CD4-positive, alpha-beta memory T cell (primary cell): ENCODE measurements around the gene RNF41. TPM values are rescaled to one million over a fixed set of nuclear protein-coding genes. Genes with fewer than 3 reads are reported as not detected.

ENCODE experiments used
- CTCF ChIA-PET: fragments of 350-600 bp; sonication (Branson Sonifier 250); formaldehyde crosslinking; loops from one replicate; lab custom pipeline; 2021; ENCODE audit warnings: inconsistent platforms; ENCODE audit not compliant: partially characterized antibody; lab: Charles Lee
- POLR2A ChIA-PET: fragments of 350-600 bp; sonication (Branson Sonifier 250); formaldehyde crosslinking; loops from one replicate; lab custom pipeline; 2021; ENCODE audit not compliant: partially characterized antibody; lab: Charles Lee
- DNase-seq, 5 donors: peaks; one replicate each; pipeline versions ENCODE4 v3.0.0 to v3.0.0-alpha.2; 2020 to 2022; ENCODE audit warnings: mixed read lengths in 1 of 5
- H3K27ac ChIP-seq: one replicate; pipeline ENCODE4 v1.7.0; 2013; ENCODE audit warnings: low read depth, low read length
- H3K27me3 ChIP-seq: 2 replicates; pipeline ENCODE4 v1.7.0; 2013; ENCODE audit warnings: mild to moderate bottlenecking, low read length, moderate library complexity; ENCODE audit not compliant: insufficient read depth
- H3K36me3 ChIP-seq: 2 replicates; pipeline ENCODE4 v1.7.0; 2013; ENCODE audit warnings: mild to moderate bottlenecking, low read length, moderate library complexity; ENCODE audit not compliant: insufficient read depth
- H3K4me1 ChIP-seq: 2 replicates; pipeline ENCODE4 v1.7.0; 2013; ENCODE audit warnings: mild to moderate bottlenecking, low read length, moderate library complexity; ENCODE audit not compliant: insufficient read depth
- H3K4me3 ChIP-seq, 2 donors: one replicate each; pipeline ENCODE4 v1.7.0; 2013; ENCODE audit warnings: low read length in 2 of 2, mild to moderate bottlenecking in 1 of 2
- H3K9me3 ChIP-seq, 2 donors: one replicate each; pipeline ENCODE4 v1.7.0; 2013; ENCODE audit warnings: low read length in 2 of 2, control low read depth in 1 of 2; ENCODE audit not compliant: control insufficient read depth in 1 of 2
- H3K27ac Mint-ChIP-seq, 7 donors: one replicate each; pipeline ENCODE4 v1.8.0; 2020 to 2021; ENCODE audit warnings: mixed read lengths in 7 of 7, mild to moderate bottlenecking in 6 of 7, inconsistent platforms in 3 of 7, moderate library complexity in 3 of 7
- H3K27me3 Mint-ChIP-seq, 2 donors: one replicate each; pipeline ENCODE4 v1.8.0; 2020 to 2021; ENCODE audit warnings: mixed read lengths in 2 of 2
- H3K36me3 Mint-ChIP-seq, 2 donors: one replicate each; pipeline ENCODE4 v1.8.0; 2020 to 2021; ENCODE audit warnings: mixed read lengths in 2 of 2, inconsistent platforms in 1 of 2, mild to moderate bottlenecking in 1 of 2
- H3K4me1 Mint-ChIP-seq, 4 donors: one replicate each; pipeline ENCODE4 v1.8.0; 2020 to 2021; ENCODE audit warnings: mixed read lengths in 4 of 4, mild to moderate bottlenecking in 1 of 4
- H3K4me3 Mint-ChIP-seq, 8 donors: one replicate each; pipeline ENCODE4 v1.8.0; 2020 to 2021; ENCODE audit warnings: mixed read lengths in 8 of 8, mild to moderate bottlenecking in 7 of 8, moderate library complexity in 6 of 8, inconsistent platforms in 3 of 8
- H3K9me3 Mint-ChIP-seq, 8 donors: one replicate each; pipeline ENCODE4 v1.8.0; 2020 to 2021; ENCODE audit warnings: mixed read lengths in 8 of 8, mild to moderate bottlenecking in 5 of 8, inconsistent platforms in 3 of 8, moderate library complexity in 1 of 8
- intact Hi-C: fragments of 100-400 bp; cut with micrococcal nuclease; formaldehyde crosslinking; loops from one replicate; pipeline ENCODE4 v1.15.1; 2023
- polyA plus RNA-seq, 2 donors: library from polyadenylated mRNA; unstranded; fragments of 300-500 nt; fragmentation: Illumina TruSeq; gene quantifications; one replicate each; pipeline ENCODE4 v1.2.3, GENCODE V29; 2021
- total RNA-seq, 2 experiments: library from RNA; stranded (reverse); gene quantifications; one replicate each; pipeline ENCODE4 v1.2.3, GENCODE V29; 2021

The RNF41 gene
- total and polyA plus RNA-seq, 4 experiments from 2014 or later, result 33.2 to 46.7 (median 41.5) TPM

- Mint-ChIP-seq H3K36me3 (peaks cover 5 to 42% of the 10 kb centered on the region in 2 donors), H3K9me3 (peaks cover 0 to 3% (median 0%) of the 10 kb centered on the region in 8 donors), H3K4me1 (peaks cover 27 to 51% (median 43%) of the 10 kb centered on the region in 4 donors), H3K27ac (peak overlapping the region; percentile 97 to 100 (median 98)), H3K4me3 (peak overlapping the region; percentile 94 to 98 (median 96)), H3K27me3 (peaks cover 0 to 2% of the 10 kb centered on the region in 2 donors)
- intact Hi-C loops, result loop anchor here (1.0 to 2.0 kb wide), 5 partner anchors 64 to 451 kb away; partner anchors contain the start of gene COQ10A
- Histone ChIP-seq H3K27me3 (no peaks in the 10 kb centered on the region), H3K9me3 (no peaks in the 10 kb centered on the region), H3K4me3 (peak overlapping the region; percentile 87 to 93), H3K36me3 (peaks cover 14% of the 10 kb centered on the region), H3K27ac (peak overlapping the region; percentile 91), H3K4me1 (peaks cover 24% of the 10 kb centered on the region)
- CTCF ChIA-PET, result interaction anchor here (0.7 to 6.4 kb wide), 49 partner anchors 9 to 451 kb away, joined by 3 to 264 read pairs (median 5); partner anchors contain the start of genes ANKRD52, CNPY2, ESYT1 and MYL6
- DNase-seq, result peak; percentile 69 to 80 (median 73)
- POLR2A ChIA-PET, result interaction anchor here (0.6 to 6.2 kb wide), 44 partner anchors 9 to 498 kb away, joined by 3 to 245 read pairs (median 7); partner anchors contain the start of genes ANKRD52, CNPY2, COQ10A and ERBB3
These were observed 31.6 kb downstream of the RNF41 start for GRCh38 chr12:56189918-56190694.

- no peaks in the 10 kb centered on the region for H3K9me3 ChIP-seq
- ChIA-PET CTCF (interaction anchor here (0.7 to 6.4 kb wide), 52 partner anchors 8 to 451 kb away, joined by 3 to 264 read pairs (median 5); partner anchors contain the start of genes ANKRD52, CNPY2, ESYT1 and MYL6), POLR2A (interaction anchor here (0.6 to 6.2 kb wide), 50 partner anchors 8 to 499 kb away, joined by 3 to 245 read pairs (median 6); partner anchors contain the start of genes ANKRD52, CNPY2, COQ10A and ERBB3)
- peaks cover 22% of the 10 kb centered on the region for H3K36me3 ChIP-seq
- no peaks in the 10 kb centered on the region for H3K27me3 ChIP-seq
- peak within 1 kb of the TSS; percentile 87 to 93 for H3K4me3 ChIP-seq
- Mint-ChIP-seq H3K4me3 (peak within 1 kb of the TSS; percentile 94 to 98 (median 96)), H3K27ac (peak within 1 kb of the TSS; percentile 97 to 100 (median 98)), H3K36me3 (peaks cover 12 to 50% of the 10 kb centered on the region in 2 donors), H3K27me3 (peaks cover 0 to 2% of the 10 kb centered on the region in 2 donors), H3K9me3 (peaks cover 0 to 3% (median 0%) of the 10 kb centered on the region in 8 donors), H3K4me1 (peaks cover 27 to 54% (median 43%) of the 10 kb centered on the region in 4 donors)
- intact Hi-C loops, result loop anchor here (1.0 to 2.0 kb wide), 5 partner anchors 63 to 451 kb away; partner anchors contain the start of gene COQ10A
- peak; percentile 84 to 88 (median 85) for DNase-seq
- H3K4me1 ChIP-seq, result peaks cover 24% of the 10 kb centered on the region
- H3K27ac ChIP-seq, result peak within 1 kb of the TSS; percentile 91
These were observed 32.4 kb downstream of the RNF41 start, which contains the start of gene SMARCC2 for GRCh38 chr12:56189099-56189917. Gene SMARCC2, minus strand, starts transcription at chr12:56189483. Its CDS starts 22 bp downstream, at chr12:56189461.

- H3K4me1 Mint-ChIP-seq, result peaks cover 27 to 54% (median 43%) of the 10 kb centered on the region in 4 donors
- peaks cover 18 to 55% of the 10 kb centered on the region in 2 donors for H3K36me3 Mint-ChIP-seq
- H3K36me3 ChIP-seq, result peaks cover 28% of the 10 kb centered on the region
- H3K9me3 Mint-ChIP-seq, result peaks cover 0 to 3% (median 0%) of the 10 kb centered on the region in 8 donors
- ChIA-PET CTCF (interaction anchor here (0.8 to 6.4 kb wide), 23 partner anchors 7 to 450 kb away, joined by 3 to 264 read pairs (median 8); partner anchors contain the start of genes ANKRD52, ESYT1, PA2G4 and RNF41), POLR2A (interaction anchor here (0.7 to 6.2 kb wide), 28 partner anchors 8 to 450 kb away, joined by 3 to 245 read pairs (median 10); partner anchors contain the start of genes ANKRD52, CNPY2, ESYT1 and IL23A)
- H3K4me1 ChIP-seq, result peaks cover 24% of the 10 kb centered on the region
- DNase-seq, result peak in 4 of 5 donors; percentile 24 to 28 (median 25)
- H3K27ac Mint-ChIP-seq, result peak overlapping the region; percentile 88 to 100 (median 94)
- H3K4me3 ChIP-seq, result peak overlapping the region; percentile 65 to 67
- H3K9me3 ChIP-seq, result no peaks in the 10 kb centered on the region
- peak overlapping the region; percentile 91 for H3K27ac ChIP-seq
- peaks cover 0 to 2% of the 10 kb centered on the region in 2 donors for H3K27me3 Mint-ChIP-seq
- intact Hi-C loops, result loop anchor here (1.0 to 2.0 kb wide), 6 partner anchors 31 to 450 kb away; partner anchors contain the start of gene COQ10A
- H3K27me3 ChIP-seq, result no peaks in the 10 kb centered on the region
- H3K4me3 Mint-ChIP-seq, result peak overlapping the region; percentile 87 to 94 (median 91)
These were observed 33.0 kb downstream of the RNF41 start for GRCh38 chr12:56188778-56189098.

- no peaks in the 10 kb centered on the region for H3K9me3 ChIP-seq
- peak overlapping the region; percentile 88 to 100 (median 94) for H3K27ac Mint-ChIP-seq
- intact Hi-C loops, result loop anchor here (1.0 to 2.0 kb wide), 3 partner anchors 31 to 449 kb away; partner anchors contain the start of gene COQ10A
- peaks cover 0 to 3% (median 0%) of the 10 kb centered on the region in 8 donors for H3K9me3 Mint-ChIP-seq
- H3K36me3 ChIP-seq, result peaks cover 33% of the 10 kb centered on the region
- H3K27ac ChIP-seq, result peak overlapping the region; percentile 91
- peak overlapping the region; percentile 87 to 94 (median 91) for H3K4me3 Mint-ChIP-seq
- peaks cover 19 to 58% of the 10 kb centered on the region in 2 donors for H3K36me3 Mint-ChIP-seq
- no peaks in the 10 kb centered on the region for H3K27me3 ChIP-seq
- peaks cover 24 to 54% (median 40%) of the 10 kb centered on the region in 4 donors for H3K4me1 Mint-ChIP-seq
- DNase-seq, result peak in 2 of 5 donors; percentile 6 to 17
- peak overlapping the region; percentile 65 to 67 for H3K4me3 ChIP-seq
- ChIA-PET POLR2A (interaction anchor here (0.7 to 6.2 kb wide), 21 partner anchors 10 to 450 kb away, joined by 3 to 245 read pairs (median 11); partner anchors contain the start of genes ANKRD52, CNPY2, ESYT1 and IL23A), CTCF (interaction anchor here (0.9 to 6.4 kb wide), 19 partner anchors 13 to 449 kb away, joined by 3 to 264 read pairs (median 8); partner anchors contain the start of genes ANKRD52, ESYT1, PA2G4 and RNF41)
- peaks cover 0 to 2% of the 10 kb centered on the region in 2 donors for H3K27me3 Mint-ChIP-seq
- H3K4me1 ChIP-seq, result peaks cover 24% of the 10 kb centered on the region
These were observed 33.5 kb downstream of the RNF41 start for GRCh38 chr12:56188131-56188777.

GRCh38 chr12:56186957-56187356, 34.8 kb downstream of the RNF41 start:
- intact Hi-C loops, result no loop called here
- Histone ChIP-seq H3K27ac (peak overlapping the region; percentile 91), H3K36me3 (peaks cover 39% of the 10 kb centered on the region), H3K27me3 (no peaks in the 10 kb centered on the region), H3K9me3 (no peaks in the 10 kb centered on the region), H3K4me3 (no peak overlapping the region), H3K4me1 (peaks cover 24% of the 10 kb centered on the region)
- Mint-ChIP-seq H3K27ac (peak overlapping the region in 6 of 7 donors; percentile 50 to 100 (median 95)), H3K9me3 (peaks cover 0 to 3% (median 0%) of the 10 kb centered on the region in 8 donors), H3K27me3 (peaks cover 0 to 2% of the 10 kb centered on the region in 2 donors), H3K4me1 (peaks cover 19 to 47% (median 32%) of the 10 kb centered on the region in 4 donors), H3K4me3 (peak overlapping the region in 3 of 8 donors; percentile 15 to 92 (median 43)), H3K36me3 (peaks cover 19 to 63% of the 10 kb centered on the region in 2 donors)
- POLR2A ChIA-PET, result interaction anchor here (1.8 to 6.2 kb wide), 4 partner anchors 22 to 60 kb away, joined by 10 to 245 read pairs (median 70); partner anchors contain the start of genes ESYT1, MYL6 and RNF41
- CTCF ChIA-PET, result interaction anchor here (1.4 to 6.4 kb wide), 4 partner anchors 11 to 83 kb away, joined by 3 to 264 read pairs (median 10); partner anchors contain the start of genes ESYT1, MYL6, PA2G4 and RPL41
- DNase-seq, result no peak
